WTC11 (cell line): ENCODE measurements around the gene PLEK.

Experiments used
- AR ChIP-seq: fragments of 250-450 bp; sonication (Bioruptor Pico); IDR thresholded peaks from 2 replicates; pipeline ENCODE4 v1.9.0; 2021; ENCODE audit warnings: mild to moderate bottlenecking
- ATF1 ChIP-seq: sonication (generic); formaldehyde crosslinking; IDR thresholded peaks from 2 replicates; pipeline ENCODE4 v1.8.1; 2023; ENCODE audit warnings: mild to moderate bottlenecking, moderate library complexity, missing genetic modification reagents
- ATF3 ChIP-seq: sonication (generic); formaldehyde crosslinking; conservative IDR thresholded peaks from 2 replicates; pipeline ENCODE4 v1.8.1; 2022; ENCODE audit warnings: mild to moderate bottlenecking, missing genetic modification reagents
- CREB1 ChIP-seq: sonication (generic); formaldehyde crosslinking; IDR thresholded peaks from 2 replicates; pipeline ENCODE4 v1.8.0; 2023; ENCODE audit warnings: mild to moderate bottlenecking, missing genetic modification reagents
- CTCF ChIP-seq: fragments of 200-600 bp; IDR thresholded peaks from 2 replicates; pipeline ENCODE4 v1.8.0; 2022; ENCODE audit warnings: antibody characterized with exemption
- JAZF1 ChIP-seq: fragments of 250-450 bp; sonication (Bioruptor Pico); IDR thresholded peaks from 2 replicates; pipeline ENCODE4 v1.9.0; 2021; ENCODE audit warnings: moderate library complexity, mild to moderate bottlenecking, inconsistent platforms
- JUN ChIP-seq: sonication (generic); formaldehyde crosslinking; IDR thresholded peaks from 2 replicates; pipeline ENCODE4 v1.8.0; 2023; ENCODE audit warnings: mild to moderate bottlenecking, missing genetic modification reagents
- MAX ChIP-seq: sonication (generic); formaldehyde crosslinking; IDR thresholded peaks from 2 replicates; pipeline ENCODE4 v1.8.0; 2022; ENCODE audit warnings: mild to moderate bottlenecking, missing genetic modification reagents
- SP1 ChIP-seq: sonication (generic); formaldehyde crosslinking; conservative IDR thresholded peaks from 2 replicates; pipeline ENCODE4 v1.8.1; 2022; ENCODE audit warnings: missing genetic modification reagents

GRCh38 chr2:68374184-68374583 lies 9.1 kb downstream of the PLEK start:
- TF ChIP-seq MAX (CRISPR knock-in tag) (no peak), CREB1 (no peak), CTCF (no peak), SP1 (CRISPR knock-in tag) (no peak), JAZF1 (CRISPR knock-in tag) (no peak), ATF3 (CRISPR knock-in tag) (no peak), JUN (CRISPR knock-in tag) (no peak), ATF1 (CRISPR knock-in tag) (no peak), AR (no peak)
